ENCODE data around the gene RXFP1.

RXFP1 gene

DNA sequence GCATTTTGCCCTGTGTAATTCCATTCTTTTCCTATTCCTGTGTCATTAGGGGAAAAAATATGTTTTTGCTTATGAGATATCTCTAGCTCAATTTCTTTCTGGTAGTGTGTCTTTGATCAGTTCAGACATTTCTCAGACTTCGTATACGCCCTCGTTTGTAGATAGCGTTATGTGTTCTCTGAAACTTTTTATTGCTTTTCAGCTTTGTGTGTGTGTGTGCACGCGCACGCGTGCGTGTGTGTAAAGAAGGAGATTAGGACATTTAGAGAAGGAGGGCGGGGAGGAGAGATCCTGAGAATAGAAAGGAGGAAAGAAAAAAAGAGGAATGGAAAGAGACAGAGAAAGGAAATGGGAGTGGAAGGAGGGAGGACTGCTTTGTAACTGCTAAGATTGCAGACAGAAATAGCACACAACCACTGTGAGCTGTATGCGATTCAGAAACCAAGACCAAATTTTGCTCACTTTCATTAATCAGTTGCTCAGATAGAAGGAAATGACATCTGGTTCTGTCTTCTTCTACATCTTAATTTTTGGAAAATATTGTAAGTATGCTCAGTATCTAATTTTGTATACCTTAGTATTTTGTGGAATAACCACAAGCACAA lies at the start of gene RXFP1:
TSS of gene RXFP1 (plus strand) at position 399 of the 605 bp plus-strand sequence. CDS start at position 494, 95 bp downstream.
- DNase-seq (ENCODE audit: low read depth, low spot score): no peak

- DNase-seq (ENCODE audit: low read depth, low spot score): no peak
Observed at GRCh38 chr4:158481811-158482210, 39.9 kb upstream of the RXFP1 start.

DNA sequence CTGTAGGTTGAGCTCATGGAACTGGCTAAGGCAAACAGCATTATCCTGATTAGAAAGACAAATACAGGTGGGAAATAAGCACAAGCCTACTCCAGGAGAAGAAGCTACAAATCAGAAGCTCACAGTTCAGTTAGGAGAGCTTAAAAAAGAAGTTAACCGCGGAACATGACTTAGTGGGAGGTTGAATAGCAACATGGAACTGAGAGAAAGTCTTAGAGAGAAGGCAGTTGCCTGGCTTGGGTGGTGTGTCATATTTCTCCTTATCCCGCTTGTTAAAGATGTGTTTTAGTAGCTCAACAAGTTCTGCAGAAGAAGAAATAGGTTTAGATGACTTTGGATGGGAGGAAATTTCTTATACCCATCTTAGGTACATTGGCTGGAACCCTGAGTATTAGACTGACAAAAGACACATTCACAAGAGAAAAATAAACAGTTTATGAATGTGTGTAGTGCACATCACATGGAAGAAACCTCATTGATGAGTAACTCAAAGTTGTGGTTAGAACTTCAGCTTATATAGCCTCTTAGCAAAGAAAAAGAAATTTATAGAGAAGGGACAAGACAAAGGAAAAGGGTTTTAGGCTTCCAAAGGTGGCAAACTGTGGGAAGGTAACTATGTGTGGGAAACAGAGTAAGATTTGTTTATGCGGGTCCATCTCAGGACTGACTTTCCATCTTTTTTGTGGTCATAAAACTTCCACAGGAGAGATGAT lies 37.4 kb upstream of the RXFP1 start:
- peak; percentile 9 for DNase-seq (ENCODE audit: low read depth, low spot score)

- no peak for DNase-seq (ENCODE audit: low read depth, low spot score)
Observed at GRCh38 chr4:158490629-158491028, 31.1 kb upstream of the RXFP1 start.

GRCh38 chr4:158492391-158492790 lies 29.3 kb upstream of the RXFP1 start:
- no peak for DNase-seq (ENCODE audit: low read depth, low spot score)

GRCh38 chr4:158496030-158496741 lies 25.5 kb upstream of the RXFP1 start:
- DNase-seq (ENCODE audit: low read depth, low spot score): no peak

DNA sequence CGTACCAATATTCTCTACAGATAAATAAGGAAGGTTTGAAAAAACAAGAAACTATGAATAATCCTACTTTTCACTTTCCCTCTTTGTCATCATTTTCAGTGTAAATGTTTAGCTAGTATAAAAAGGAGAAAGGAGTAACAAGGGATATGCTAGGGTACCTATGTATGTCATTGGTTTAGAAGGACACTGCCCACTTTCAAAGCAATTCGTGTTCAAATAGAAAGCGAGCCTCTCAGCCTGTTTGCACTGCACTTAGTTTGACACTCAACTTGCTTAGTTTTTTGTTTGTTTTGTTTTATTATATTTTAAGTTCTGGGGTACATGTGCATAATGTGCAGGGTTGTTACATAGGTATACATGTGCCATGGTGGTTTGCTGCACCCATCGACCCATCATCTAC lies 21.6 kb upstream of the RXFP1 start:
- no peak for DNase-seq (ENCODE audit: low read depth, low spot score)

- no peak for DNase-seq (ENCODE audit: low read depth, low spot score)
Observed at GRCh38 chr4:158513256-158513655, 8.4 kb upstream of the RXFP1 start.

DNA sequence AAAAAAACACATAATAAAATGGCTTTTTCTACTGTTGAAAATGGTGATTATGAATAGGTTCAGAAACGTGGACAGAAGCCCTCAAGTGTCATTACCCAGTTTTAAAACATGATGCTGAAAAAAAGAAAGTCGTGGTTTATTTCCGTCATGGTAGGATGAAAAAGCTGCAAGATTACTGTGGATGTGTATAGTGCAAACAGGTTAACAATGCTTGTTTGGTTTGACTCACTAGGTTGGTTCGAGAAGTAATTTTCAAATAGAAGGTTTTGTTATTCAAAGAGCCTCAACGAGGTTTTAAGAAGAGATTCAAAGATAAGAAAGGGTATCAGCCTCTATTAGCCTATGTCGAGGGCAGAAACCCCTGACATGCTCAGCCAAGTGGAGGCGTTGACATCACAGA lies 2.5 kb upstream of the RXFP1 start:
- no peak for DNase-seq (ENCODE audit: low read depth, low spot score)

GRCh38 chr4:158523990-158524535 lies 2.4 kb downstream of the RXFP1 start:
- DNase-seq (ENCODE audit: low read depth, low spot score): no peak

GRCh38 chr4:158527516-158527915 lies 5.8 kb downstream of the RXFP1 start:
- DNase-seq (ENCODE audit: low read depth, low spot score): no peak

- DNase-seq (ENCODE audit: low read depth, low spot score): no peak
Observed at GRCh38 chr4:158529505-158529904, 7.8 kb downstream of the RXFP1 start.

DNA sequence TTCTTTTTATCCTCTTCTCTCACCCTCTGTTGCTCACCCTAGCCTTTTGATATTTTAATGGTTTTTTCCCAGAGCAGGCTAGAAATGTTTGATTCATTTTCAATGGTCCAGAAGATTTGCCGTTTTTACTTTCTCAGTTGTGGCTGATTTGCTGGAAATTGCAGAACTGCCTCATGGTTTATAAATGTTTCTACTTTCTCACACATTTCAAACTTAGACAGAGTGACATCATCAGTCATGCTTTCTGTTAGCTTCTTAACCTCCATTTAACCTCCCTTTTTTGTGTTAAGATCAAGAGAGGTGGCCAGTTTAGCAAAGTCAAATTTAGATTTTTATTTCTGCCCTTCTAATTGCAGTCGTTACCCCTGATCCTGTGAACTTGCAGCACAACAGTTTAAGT lies 8.7 kb downstream of the RXFP1 start:
- peak; percentile 26 for DNase-seq (ENCODE audit: low read depth, low spot score)

DNA sequence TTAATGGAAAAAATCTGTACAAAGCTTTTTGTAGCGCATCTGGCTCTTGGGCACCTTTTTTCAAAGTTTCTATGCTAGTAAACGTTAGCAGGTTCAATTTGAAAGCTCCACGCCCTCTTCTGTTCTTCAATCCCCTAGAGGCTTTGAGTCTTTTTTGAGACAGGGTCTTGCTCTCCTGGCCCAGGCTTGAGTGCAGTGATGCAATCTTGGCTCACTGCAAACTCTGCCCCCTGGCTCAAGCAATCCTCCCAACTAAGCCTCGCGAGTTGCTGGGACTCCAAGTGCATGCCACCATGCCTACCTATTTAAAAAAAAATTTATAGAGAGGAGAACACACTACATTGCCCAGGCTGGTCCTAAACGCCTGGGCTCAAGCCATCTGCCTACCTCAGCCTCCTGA lies 9.2 kb downstream of the RXFP1 start:
- no peak for DNase-seq (ENCODE audit: low read depth, low spot score)

- DNase-seq (ENCODE audit: low read depth, low spot score): no peak
Observed at GRCh38 chr4:158532556-158533231, 11.0 kb downstream of the RXFP1 start.

- DNase-seq (ENCODE audit: low read depth, low spot score): no peak
Observed at GRCh38 chr4:158534727-158535126, 13.0 kb downstream of the RXFP1 start.

DNA sequence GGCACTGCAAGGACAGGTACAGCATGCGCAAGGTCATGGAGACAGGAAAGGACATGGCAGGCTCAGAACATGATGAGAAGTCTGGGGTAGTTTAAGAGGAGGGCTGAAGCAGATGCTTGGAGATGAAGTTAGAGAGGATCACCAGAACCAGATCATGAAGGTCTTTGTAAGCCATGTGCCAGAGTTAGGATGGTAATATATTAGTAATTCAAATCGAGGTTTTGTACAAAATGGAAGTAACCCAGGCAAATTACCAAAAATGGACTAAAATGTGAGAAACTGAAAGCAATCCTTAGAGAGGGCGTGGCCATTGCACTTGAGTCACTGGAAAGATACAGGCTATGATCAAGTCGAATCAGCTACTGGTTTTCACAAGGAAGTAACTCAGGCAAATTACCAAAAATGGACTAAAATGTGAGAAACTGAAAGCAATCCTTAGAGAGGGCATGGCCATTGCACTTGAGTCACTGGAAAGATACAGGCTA lies 13.5 kb downstream of the RXFP1 start:
- peak; percentile 68 for DNase-seq (ENCODE audit: low read depth, low spot score)

DNA sequence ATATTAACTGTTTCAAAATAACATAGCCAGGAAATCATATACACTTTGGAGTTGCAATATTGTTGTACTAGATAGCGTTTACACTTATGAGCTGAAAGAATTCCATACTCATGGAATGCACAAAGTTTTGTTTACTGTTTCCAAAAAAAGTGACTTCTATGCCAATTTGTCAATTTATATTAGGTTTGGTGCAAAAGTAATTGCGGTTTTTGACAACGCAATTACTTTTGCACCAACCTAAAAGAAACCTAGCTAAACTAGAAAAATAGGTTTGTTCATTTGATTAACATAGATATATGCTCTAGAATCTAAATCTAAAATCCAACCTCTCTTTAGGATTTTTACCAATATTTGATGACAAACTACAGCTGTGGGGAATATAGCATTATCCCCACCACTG lies 15.2 kb downstream of the RXFP1 start:
- no peak for DNase-seq (ENCODE audit: low read depth, low spot score)

DNA sequence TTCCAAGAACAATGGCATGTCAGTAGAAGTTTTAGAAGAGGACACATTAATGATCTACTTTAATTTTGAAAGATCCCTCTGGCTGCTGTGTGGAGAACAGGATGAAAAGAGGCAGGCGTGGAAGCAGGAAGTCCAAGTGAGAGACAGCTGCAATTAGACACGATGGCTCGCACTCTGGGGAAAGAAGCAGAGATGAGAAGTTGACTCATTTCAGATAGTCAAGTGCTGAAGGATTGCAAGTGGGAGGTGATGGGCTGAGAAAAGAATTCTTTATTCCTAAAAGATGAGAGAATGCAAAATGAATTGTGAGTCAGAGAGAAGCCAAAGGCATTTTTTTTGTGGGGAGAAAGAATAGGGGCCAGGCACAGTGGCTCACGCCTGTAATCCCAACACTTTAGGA lies 16.5 kb downstream of the RXFP1 start:
- peak; percentile 49 for DNase-seq (ENCODE audit: low read depth, low spot score)

DNA sequence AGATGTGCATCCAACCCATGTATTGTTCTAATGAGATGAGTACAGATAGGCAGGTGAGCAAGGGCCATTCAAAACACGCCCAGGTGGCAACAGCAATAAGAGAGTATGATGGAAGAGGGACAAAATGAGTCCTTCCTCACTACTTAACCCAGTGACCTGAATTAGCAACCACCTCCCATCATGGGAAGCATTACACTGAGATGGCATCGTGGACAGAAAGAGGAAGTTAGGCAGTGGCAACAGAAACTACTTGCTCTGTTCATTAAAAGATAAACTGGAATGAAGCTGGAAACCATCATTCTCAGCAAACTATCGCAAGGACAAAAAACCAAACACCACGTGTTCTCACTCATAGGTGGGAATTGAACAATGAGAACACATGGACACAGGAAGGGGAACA lies 17.2 kb downstream of the RXFP1 start:
- no peak for DNase-seq (ENCODE audit: low read depth, low spot score)

DNA sequence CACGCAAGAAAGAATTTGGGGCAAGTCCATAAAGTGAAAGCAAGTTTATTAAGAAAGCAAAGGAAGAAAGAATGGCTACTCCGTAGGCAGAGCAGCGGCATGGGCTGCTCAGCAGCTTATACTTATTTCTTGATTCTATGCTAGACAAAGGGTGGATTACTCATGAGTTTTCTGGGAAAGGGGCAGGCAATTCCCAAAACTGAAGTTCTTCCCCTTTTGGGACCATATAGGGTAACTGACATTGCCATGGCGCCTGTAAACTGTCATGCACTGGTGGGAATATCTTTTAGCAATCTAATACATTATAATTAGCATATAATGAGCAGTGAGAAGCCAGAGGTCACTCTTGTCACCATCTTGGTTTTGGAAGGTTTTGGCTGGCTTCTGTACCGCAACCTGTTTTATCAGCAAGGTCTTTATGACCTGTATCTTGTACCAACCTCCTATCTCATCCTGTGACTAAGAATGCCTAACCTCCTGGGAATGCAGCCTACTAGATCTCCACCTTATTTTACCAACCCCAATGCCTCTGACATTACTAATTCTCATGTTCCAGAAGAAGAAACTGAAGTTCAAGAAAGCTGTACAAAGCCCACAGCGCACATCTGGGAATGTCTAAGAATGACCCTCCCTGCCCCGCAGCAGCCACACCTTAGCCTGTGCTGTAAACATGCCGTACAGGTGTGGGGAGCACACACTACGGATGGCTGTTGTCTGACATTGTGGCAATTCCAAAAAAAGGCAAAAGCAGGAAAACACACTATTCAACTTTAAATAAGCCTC lies 18.6 kb downstream of the RXFP1 start:
- no peak for DNase-seq (ENCODE audit: low read depth, low spot score)
